ENCODE measurements around the gene TRPC1. TPM values are rescaled to one million over a fixed set of nuclear protein-coding genes. Genes with fewer than 3 reads are reported as not detected.

TRPC1 gene
- total RNA-seq, 1 experiment from 2014 or later, result 18.6 TPM

DNA sequence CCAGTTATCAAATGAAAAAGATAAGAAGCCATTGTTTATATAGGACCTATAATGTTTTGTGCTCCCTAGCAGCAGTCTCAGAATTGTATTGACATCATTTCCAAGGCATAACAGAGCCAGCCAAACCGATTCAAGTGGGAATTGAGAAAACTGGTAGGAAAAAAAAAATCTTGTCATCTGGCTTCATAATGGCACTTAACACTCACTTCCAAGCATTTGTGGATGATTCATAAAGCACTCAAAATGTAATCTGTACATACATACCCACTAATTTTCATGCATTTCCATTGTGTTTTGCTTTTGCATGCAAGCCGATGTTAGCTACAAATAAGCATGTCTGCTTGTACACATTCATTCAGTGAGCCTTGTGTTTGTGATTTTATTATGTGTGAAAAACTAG lies 18.6 kb upstream of the TRPC1 start:
- WGBS (ENCODE audit: extremely low coverage, insufficient read length, low lambda C conversion rate), result no CpG with 5 or more reads among the region's 2 CpGs
- no peak overlapping the region for H4K91ac ChIP-seq (ENCODE audit: insufficient read length, low read depth, low read length)
- TF ChIP-seq CTCF (conservative IDR thresholded peaks at IDR 0.05), result no peak
- H3K27ac ChIP-seq (ENCODE audit: insufficient read length, low read depth, low read length), result no peak overlapping the region
- H2AK5ac ChIP-seq (ENCODE audit: insufficient read length, low read length), result no peak overlapping the region
- no peaks in the 10 kb centered on the region for H3K9me3 Mint-ChIP-seq
- peaks cover 0 to 2% (median 0%) of the 10 kb centered on the region in 3 experiments; a peak in 2 of 7 replicates for H3K36me3 Mint-ChIP-seq (ENCODE audit: insufficient read depth in 1 of 3, low read depth in 3 of 3)
- no peak overlapping the region for H2AFZ ChIP-seq (ENCODE audit: low read length)
- H3K27me3 ChIP-seq (ENCODE audit: insufficient read depth, low read length), result no peaks in the 10 kb centered on the region
- no peak overlapping the region for H3K18ac ChIP-seq (ENCODE audit: insufficient read length, low read depth, low read length)
- no peak overlapping the region for H3K4me3 Mint-ChIP-seq
- no peak overlapping the region for H3T11ph ChIP-seq (ENCODE audit: low read length)
- H4K5ac ChIP-seq (ENCODE audit: insufficient read length, low read depth, low read length), result no peak overlapping the region
- H2BK15ac ChIP-seq (ENCODE audit: low read depth, low read length), result no peak overlapping the region
- H3K23me2 ChIP-seq (ENCODE audit: insufficient read length, low read depth, low read length, poor library complexity, severe bottlenecking), result no peaks in the 10 kb centered on the region
- DNase-seq, result no peak
- H4K20me1 ChIP-seq (ENCODE audit: control insufficient read depth, insufficient read depth, insufficient read length), result no peaks in the 10 kb centered on the region
- no peak overlapping the region for H2BK120ac ChIP-seq (ENCODE audit: low read depth, low read length, poor library complexity, severe bottlenecking)
- H3K23ac ChIP-seq (ENCODE audit: insufficient read length, low read depth, low read length), result no peak overlapping the region
- no peak overlapping the region for H3K4me2 ChIP-seq (ENCODE audit: insufficient read depth, insufficient read length, low read length)
- H3K4me1 ChIP-seq (ENCODE audit: insufficient read depth, low read length), result no peaks in the 10 kb centered on the region
- no peak overlapping the region for H3K14ac ChIP-seq (ENCODE audit: insufficient read depth, low read length)
- no peak overlapping the region for H3K27ac Mint-ChIP-seq
- no peak overlapping the region for H3K9ac ChIP-seq (ENCODE audit: extremely low read depth, insufficient read length, low read length)
- no peaks in the 10 kb centered on the region for H3K79me1 ChIP-seq (ENCODE audit: insufficient read depth, low read depth, low read length, poor library complexity, severe bottlenecking)
- H3K79me2 ChIP-seq (ENCODE audit: insufficient read depth, low read length), result no peaks in the 10 kb centered on the region
- no peak overlapping the region for H2BK12ac ChIP-seq (ENCODE audit: insufficient read length, low read depth, low read length)
- H3K56ac ChIP-seq (ENCODE audit: insufficient read length, low read depth, low read length), result no peak overlapping the region
- no peak overlapping the region for H2BK5ac ChIP-seq (ENCODE audit: insufficient read length, low read length)
- H3K4me1 Mint-ChIP-seq, result no peaks in the 10 kb centered on the region
- no peaks in the 10 kb centered on the region for H3K9me3 ChIP-seq (ENCODE audit: control insufficient read depth, low read depth, low read length)
- H4K8ac ChIP-seq (replicated peaks; ENCODE audit: insufficient read length, low read depth, low read length), result no peak overlapping the region
- H2BK20ac ChIP-seq (ENCODE audit: low read depth, low read length, poor library complexity, severe bottlenecking), result no peak overlapping the region
- no peaks in the 10 kb centered on the region for H3K27me3 Mint-ChIP-seq (ENCODE audit: low read depth)
- no peak overlapping the region for H3K4ac ChIP-seq (ENCODE audit: low read depth, low read length)
